ENCODE data around the gene OPCML.

GRCh38 chr11:132910011-132910760 is 622.1 kb downstream of the OPCML start:
- TF ChIP-seq CTCF (conservative IDR thresholded peaks at IDR 0.05 in 1 of 2, IDR thresholded peaks at IDR 0.05 in 1 of 2; ENCODE audit: extremely low read depth in 1 of 2, insufficient read depth in 1 of 2, low read depth in 1 of 2, low read length in 2 of 2): no peak
- no peak for TF ChIP-seq EZH2 (IDR thresholded peaks at IDR 0.05; ENCODE audit: borderline replicate concordance, low read length)

All from mammary epithelial cell (primary cell).